DOHH2 (cell line): ENCODE data around the gene SLC46A2.

Experiments
- H3F3A ChIP-seq: fragments of 200-600 bp; sonication (generic), shearing (Covaris generic); 2 replicates; pipeline ENCODE4 v1.6.0; 2016; ENCODE audit warnings: antibody characterized with exemption, mild to moderate bottlenecking; ENCODE audit not compliant: control insufficient read depth, insufficient read depth
- H3K27ac ChIP-seq: fragments of 200-600 bp; sonication (generic); 2 replicates; pipeline ENCODE4 v1.5.1; 2014; ENCODE audit warnings: low read depth, mild to moderate bottlenecking, low read length, moderate library complexity
- H3K27me3 ChIP-seq: fragments of 200-600 bp; sonication (generic); 2 replicates; pipeline ENCODE4 v1.6.1; 2014; ENCODE audit warnings: mild to moderate bottlenecking, low read length, mixed read lengths; ENCODE audit not compliant: control insufficient read depth
- H3K36me3 ChIP-seq: fragments of 200-600 bp; sonication (generic); 2 replicates; pipeline ENCODE4 v1.6.1; 2014; ENCODE audit warnings: mild to moderate bottlenecking, low read length, moderate library complexity, mixed read lengths; ENCODE audit not compliant: control insufficient read depth
- H3K4me1 ChIP-seq: fragments of 200-600 bp; sonication (generic); 2 replicates; pipeline ENCODE4 v1.6.1; 2014; ENCODE audit warnings: mild to moderate bottlenecking, low read length, mixed read lengths; ENCODE audit not compliant: control insufficient read depth
- H3K4me2 ChIP-seq: fragments of 200-600 bp; sonication (generic); 2 replicates; pipeline ENCODE4 v1.6.0; 2014; ENCODE audit warnings: mild to moderate bottlenecking, low read length, moderate library complexity
- H3K4me3 ChIP-seq: fragments of 200-600 bp; sonication (generic); 2 replicates; pipeline ENCODE4 v1.5.1; 2014; ENCODE audit warnings: mild to moderate bottlenecking, low read length, mixed read lengths
- H3K79me2 ChIP-seq: fragments of 200-600 bp; sonication (generic); 2 replicates; pipeline ENCODE4 v1.6.1; 2014; ENCODE audit warnings: mild to moderate bottlenecking, low read length, mixed read lengths; ENCODE audit not compliant: control insufficient read depth
- H3K9me2 ChIP-seq: fragments of 200-600 bp; sonication (generic); replicated peaks from 2 replicates; pipeline ENCODE4 v1.6.1; 2014; ENCODE audit warnings: mild to moderate bottlenecking, low read length, mixed read lengths; ENCODE audit not compliant: control insufficient read depth
- H3K9me3 ChIP-seq: fragments of 200-600 bp; sonication (generic); 2 replicates; pipeline ENCODE4 v1.6.1; 2014; ENCODE audit warnings: antibody characterized with exemption, low read length, mixed read lengths; ENCODE audit not compliant: control insufficient read depth, insufficient read depth
- H4K20me1 ChIP-seq: fragments of 200-600 bp; sonication (generic); 2 replicates; pipeline ENCODE4 v1.6.0; 2014; ENCODE audit warnings: low read depth, mild to moderate bottlenecking, antibody characterized with exemption, low read length, moderate library complexity; ENCODE audit not compliant: control insufficient read depth, insufficient read depth
- CTCF ChIP-seq: fragments of 200-600 bp; sonication (generic); IDR thresholded peaks from one replicate; pipeline ENCODE4 v1.5.1; 2014; ENCODE audit warnings: antibody characterized with exemption, mild to moderate bottlenecking, low read depth, low read length; ENCODE audit not compliant: poor library complexity, severe bottlenecking
- EZH2phosphoT487 ChIP-seq: fragments of 200-600 bp; sonication (generic); IDR thresholded peaks from 2 replicates; pipeline ENCODE4 v1.6.1; 2017; ENCODE audit warnings: borderline replicate concordance, mild to moderate bottlenecking, antibody characterized with exemption, low read length, moderate library complexity, mixed read lengths

SLC46A2 gene

DNA sequence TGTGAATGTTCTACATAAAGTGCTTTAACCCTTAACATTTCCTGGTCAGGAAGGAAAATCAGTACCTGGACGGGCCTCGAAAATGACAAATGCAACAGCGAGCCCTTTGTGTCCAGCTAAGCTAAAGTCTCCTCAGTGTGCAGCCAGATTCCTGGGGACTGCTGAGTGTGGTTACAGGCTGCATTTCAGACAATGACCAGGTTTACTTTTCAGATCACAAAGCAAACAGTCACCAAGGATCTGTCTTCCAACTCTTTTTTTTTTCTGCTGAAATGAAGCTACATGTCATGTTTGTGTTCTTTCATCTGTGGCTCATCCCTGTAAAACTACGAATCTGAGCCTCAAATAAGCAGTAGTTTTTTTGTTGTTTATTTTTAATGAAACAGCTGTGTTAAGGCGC, 20.8 kb downstream of the SLC46A2 start:
- no peaks in the 10 kb centered on the region for H3K79me2 ChIP-seq
- no peaks in the 10 kb centered on the region for H3K9me3 ChIP-seq
- peaks cover 7% of the 10 kb centered on the region; the same call in 1 of the 2 replicates for H3K36me3 ChIP-seq
- H3K27me3 ChIP-seq = no peaks in the 10 kb centered on the region
- H3K4me2 ChIP-seq = no peak overlapping the region
- no peaks in the 10 kb centered on the region for H4K20me1 ChIP-seq
- H3K4me1 ChIP-seq = peaks cover 4% of the 10 kb centered on the region; the same call in 1 of the 2 replicates
- H3K27ac ChIP-seq = no peak overlapping the region
- H3K4me3 ChIP-seq = no peak overlapping the region
- no peaks in the 10 kb centered on the region for H3K9me2 ChIP-seq
- no peaks in the 10 kb centered on the region for H3F3A ChIP-seq
- TF ChIP-seq CTCF = no peak
- TF ChIP-seq EZH2phosphoT487 = no peak

- H3K27me3 ChIP-seq = no peaks in the 10 kb centered on the region
- no peaks in the 10 kb centered on the region for H4K20me1 ChIP-seq
- no peak overlapping the region for H3K4me3 ChIP-seq
- H3K4me2 ChIP-seq = no peak overlapping the region
- peaks cover 10% of the 10 kb centered on the region; the same call in 1 of the 2 replicates for H3K36me3 ChIP-seq
- TF ChIP-seq EZH2phosphoT487 (no peak), CTCF (no peak)
- H3K9me3 ChIP-seq = no peaks in the 10 kb centered on the region
- no peak overlapping the region for H3K27ac ChIP-seq
- no peaks in the 10 kb centered on the region for H3K79me2 ChIP-seq
- H3K9me2 ChIP-seq = no peaks in the 10 kb centered on the region
- H3K4me1 ChIP-seq = peaks cover 4% of the 10 kb centered on the region; the same call in 1 of the 2 replicates
- H3F3A ChIP-seq = no peaks in the 10 kb centered on the region
Observed at GRCh38 chr9:112869041-112869529, 21.6 kb downstream of the SLC46A2 start.

DNA sequence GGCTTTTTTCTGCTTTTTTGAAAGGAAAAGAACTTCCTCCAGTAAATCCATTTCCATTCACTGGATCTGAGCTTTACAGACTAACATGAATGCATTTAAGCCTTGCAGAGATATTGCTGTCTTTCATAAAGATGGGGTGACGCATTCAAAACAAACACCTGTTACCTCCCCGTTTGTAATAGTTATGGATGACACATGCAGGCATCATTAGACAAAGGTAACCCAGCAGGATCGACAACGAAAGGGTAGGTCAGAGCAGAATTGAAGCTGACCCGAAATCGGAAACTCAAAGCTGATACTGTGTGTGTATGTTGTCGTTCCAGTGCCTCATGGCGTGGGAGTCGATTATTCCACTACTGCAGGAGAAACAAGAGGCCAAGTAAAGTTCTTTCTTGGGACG, 22.2 kb downstream of the SLC46A2 start:
- H3K4me1 ChIP-seq = peaks cover 10% of the 10 kb centered on the region
- peaks cover 10% of the 10 kb centered on the region; the same call in 1 of the 2 replicates for H3K36me3 ChIP-seq
- H3K79me2 ChIP-seq = no peaks in the 10 kb centered on the region
- H3K9me2 ChIP-seq = no peaks in the 10 kb centered on the region
- TF ChIP-seq CTCF = no peak
- no peak for TF ChIP-seq EZH2phosphoT487
- peaks cover 2% of the 10 kb centered on the region; the same call in 1 of the 2 replicates for H3F3A ChIP-seq
- no peak overlapping the region for H3K27ac ChIP-seq
- H4K20me1 ChIP-seq = no peaks in the 10 kb centered on the region
- no peak overlapping the region for H3K4me2 ChIP-seq
- H3K9me3 ChIP-seq = no peaks in the 10 kb centered on the region
- H3K27me3 ChIP-seq = no peaks in the 10 kb centered on the region
- no peak overlapping the region for H3K4me3 ChIP-seq
